HepG2 (cell line): Measurements from ENCODE around the gene TM4SF5. TPM values are rescaled to one million over a fixed set of nuclear protein-coding genes. Genes with fewer than 3 reads are reported as not detected.

Experiments
- ATAC-seq: fragments of 200-7000 bp; cut with Tn5 transposase; 3 replicates; pipeline ENCODE4 v1.9.1; 2020; ENCODE audit warnings: mild to moderate bottlenecking, moderate library complexity
- BruUV-seq: library from RNA; stranded (reverse); fragments of 400-500 nt; replicated peaks from 2 replicates; lab custom pipeline; 2021; lab: Mats Ljungman, UMichigan
- CTCF ChIA-PET: fragments of 300-600 bp; formaldehyde crosslinking; extraction: SDS; loops from one replicate; lab custom pipeline; 2021; ENCODE audit warnings: low total read pairs, inconsistent platforms, low intra/inter-chr PET ratio; lab: Yijun Ruan, JAX
- POLR2A ChIA-PET: fragments of 350-600 bp; sonication (Branson Sonifier 250); formaldehyde crosslinking; loops from one replicate; lab custom pipeline; 2020; ENCODE audit warnings: antibody characterized with exemption, inconsistent platforms; lab: Yijun Ruan, JAX
- DNase-seq: peaks from one replicate; pipeline ENCODE4 v3.0.0-alpha.2; 2015; ENCODE audit warnings: low spot score
- FAIRE-seq: peaks from 3 replicates; lab custom pipeline; 2011; peaks lifted over from hg19 to GRCh38; lab: Jason Lieb, UNC
- H2AFZ ChIP-seq: one replicate; pipeline ENCODE4 v1.6.1; 2011; ENCODE audit warnings: low read length, inconsistent platforms
- H3K27ac ChIP-seq: fragments of 300-600 bp; 3 replicates; pipeline ENCODE4 v1.8.0; 2011; ENCODE audit warnings: mixed run types, mild to moderate bottlenecking, mixed read lengths, low read length, inconsistent platforms; ENCODE audit not compliant: insufficient read depth; ENCODE audit errors: extremely low read length
- H3K27me3 ChIP-seq, 2 experiments: fragments of 200-600 bp in 1 of 2; 2 replicates in 1 of 2; 3 replicates in 1 of 2; pipeline versions ENCODE4 v1.6.0 to v1.8.0; 2011; ENCODE audit warnings: low read length in 2 of 2, mild to moderate bottlenecking in 2 of 2, moderate library complexity in 2 of 2, inconsistent platforms in 1 of 2; ENCODE audit not compliant: insufficient read depth in 2 of 2, control insufficient read depth in 1 of 2
- H3K36me3 ChIP-seq, 2 experiments: fragments of 200-600 bp in 1 of 2; replicated peaks in 1 of 2; 2 replicates in 1 of 2; 3 replicates in 1 of 2; pipeline versions ENCODE4 v1.5.1 to v1.8.0; 2011; ENCODE audit warnings: low read length in 2 of 2, inconsistent platforms in 1 of 2; ENCODE audit not compliant: insufficient read depth in 2 of 2, control insufficient read depth in 1 of 2
- H3K4me1 ChIP-seq: 2 replicates; pipeline ENCODE4 v1.5.1; 2012; ENCODE audit warnings: low read length, inconsistent platforms; ENCODE audit not compliant: insufficient read depth
- H3K4me2 ChIP-seq: 2 replicates; pipeline ENCODE4 v1.6.0; 2011; ENCODE audit warnings: low read depth, low read length, inconsistent platforms
- H3K4me3 ChIP-seq, 3 experiments: fragments of 200-600 bp in 1 of 3; sonication (generic), shearing (Covaris generic) in 1 of 3; replicated peaks in 1 of 3; 2 replicates each; pipeline ENCODE4 v1.5.1; 2011 to 2016; ENCODE audit warnings: low read length in 3 of 3, inconsistent platforms in 2 of 3, low read depth in 2 of 3, mild to moderate bottlenecking in 2 of 3, control low read depth in 1 of 3, mixed read lengths in 1 of 3; ENCODE audit not compliant: insufficient read depth in 1 of 3
- H3K79me2 ChIP-seq: one replicate; pipeline ENCODE4 v1.6.1; 2011; ENCODE audit warnings: low read length, inconsistent platforms; ENCODE audit not compliant: insufficient read depth
- H3K9ac ChIP-seq: 2 replicates; pipeline ENCODE4 v1.6.0; 2011; ENCODE audit warnings: mild to moderate bottlenecking, low read depth, low read length, inconsistent platforms; ENCODE audit not compliant: insufficient read depth
- H3K9me3 ChIP-seq: 2 replicates; pipeline ENCODE4 v1.5.1; 2012; ENCODE audit warnings: mild to moderate bottlenecking, low read length
- H4K20me1 ChIP-seq: 2 replicates; pipeline ENCODE4 v1.6.0; 2011; ENCODE audit warnings: inconsistent platforms, mild to moderate bottlenecking, low read length, moderate library complexity; ENCODE audit not compliant: insufficient read depth
- CREBL2 ChIP-seq: sonication (generic); formaldehyde crosslinking; IDR thresholded peaks from 2 replicates; pipeline ENCODE4 v1.8.1; 2023; ENCODE audit warnings: missing genetic modification reagents, mild to moderate bottlenecking, borderline replicate concordance
- DBP ChIP-seq: sonication (generic); formaldehyde crosslinking; IDR thresholded peaks from 2 replicates; pipeline ENCODE4 v1.4.0; 2020; ENCODE audit warnings: missing genetic modification reagents; ENCODE audit errors: not compliant biosample characterization
- DMAP1 ChIP-seq: IDR thresholded peaks from 2 replicates; pipeline ENCODE4 v1.6.1; 2016
- HMG20B ChIP-seq: conservative IDR thresholded peaks from 2 replicates; pipeline ENCODE4 v1.6.1; 2016; ENCODE audit warnings: missing genetic modification reagents, missing compliant biosample characterization
- MEIS2 ChIP-seq: sonication (generic); formaldehyde crosslinking; IDR thresholded peaks from 2 replicates; pipeline ENCODE4 v1.9.0; 2021; ENCODE audit warnings: mild to moderate bottlenecking, missing genetic modification reagents
- PTBP1 ChIP-seq: fragments of 200-400 bp; formaldehyde crosslinking; IDR thresholded peaks from 2 replicates; pipeline ENCODE4 v1.6.1; 2018; ENCODE audit warnings: low read length, low read depth; ENCODE audit not compliant: poor library complexity, severe bottlenecking
- TARDBP ChIP-seq: sonication (generic); formaldehyde crosslinking; IDR thresholded peaks from 2 replicates; pipeline ENCODE4 v1.8.0; 2022; ENCODE audit warnings: mild to moderate bottlenecking, missing genetic modification reagents
- ZC3H13 ChIP-seq: sonication (generic); formaldehyde crosslinking; IDR thresholded peaks from 2 replicates; pipeline ENCODE4 v1.8.1; 2023; ENCODE audit warnings: mild to moderate bottlenecking, missing genetic modification reagents, moderate library complexity
- ZFP37 ChIP-seq: sonication (generic); formaldehyde crosslinking; IDR thresholded peaks from 2 replicates; pipeline ENCODE4 v1.4.0; 2020; ENCODE audit warnings: missing genetic modification reagents, borderline replicate concordance
- ZNF230 ChIP-seq: sonication (generic); formaldehyde crosslinking; IDR thresholded peaks from 2 replicates; pipeline ENCODE4 v1.4.0; 2020; ENCODE audit warnings: mild to moderate bottlenecking, missing genetic modification reagents
- ZNF24 ChIP-seq: fragments of 450-650 bp; IDR thresholded peaks from 2 replicates; pipeline ENCODE4 v1.6.1; 2017; ENCODE audit warnings: antibody characterized with exemption, mild to moderate bottlenecking
- ZNF432 ChIP-seq: sonication (generic); formaldehyde crosslinking; IDR thresholded peaks from 2 replicates; pipeline ENCODE4 v1.5.0; 2020; ENCODE audit warnings: missing genetic modification reagents, mild to moderate bottlenecking, borderline replicate concordance
- ZNF616 ChIP-seq: sonication (generic); formaldehyde crosslinking; IDR thresholded peaks from 2 replicates; pipeline ENCODE4 v1.5.0; 2020; ENCODE audit warnings: low read depth, mild to moderate bottlenecking, missing genetic modification reagents
- ZNF737 ChIP-seq: sonication (generic); formaldehyde crosslinking; IDR thresholded peaks from 2 replicates; pipeline ENCODE4 v1.5.0; 2020; ENCODE audit warnings: missing genetic modification reagents, mild to moderate bottlenecking, borderline replicate concordance
- WGBS: methylation state at CpG from one replicate; pipeline ENCODE4 v1.1.6; 2017; ENCODE audit warnings: low lambda C conversion rate; 5-methylcytosine and 5-hydroxymethylcytosine counted together
- in situ Hi-C: cut with HindIII; loops from 2 replicates; pipeline ENCODE4 v1.10.0; 2017; ENCODE audit warnings: low pct_unique_long_range_greater_than_20kb; ENCODE audit not compliant: extremely low pct_ligation_motif_present
- intact Hi-C: fragments of 100-400 bp; cut with micrococcal nuclease; formaldehyde crosslinking; loops from one replicate; pipeline ENCODE4 v1.10.0; 2022; ENCODE audit not compliant: unreplicated experiment
- polyA plus RNA-seq, 8 experiments: library from polyadenylated mRNA; depleted of rRNA in 3 of 8; stranded (reverse) in 7 of 8; unstranded in 1 of 8; fragments of >200 nt; fragmentation: Illumina TruSeq in 4 of 8; extraction: Trizol in 4 of 8; gene quantifications; 2 replicates each; pipeline versions ENCODE4 v1.2.1 to v1.2.3, GENCODE V29; 2011 to 2016; ENCODE audit warnings: low read depth in 4 of 8, missing spikeins in 1 of 8, mixed read lengths in 1 of 8; ENCODE audit not compliant: insufficient read depth in 1 of 8
- total RNA-seq, 5 experiments: library from RNA; depleted of rRNA; stranded (reverse); fragments of >200 nt; fragmentation: Illumina TruSeq; extraction: Trizol; gene quantifications; 2 replicates each; pipeline ENCODE4 v1.2.3, GENCODE V29; 2016; ENCODE audit warnings: low read depth in 1 of 5

TM4SF5 gene
- total and polyA plus RNA-seq, 2 of the 13 experiments (the other 11 are each of a cell fraction or from before 2014, with no cell fraction given): 30.1 to 126 TPM

GRCh38 chr17:4795168-4795567, 23.5 kb downstream of the TM4SF5 start:
- no TSS peak for BruUV-seq
- ChIA-PET CTCF (no interaction called here), POLR2A (no interaction called here)
- no peak for DNase-seq
- peak overlapping the region; percentile 58 for H3K27ac ChIP-seq
- no peaks in the 10 kb centered on the region for H4K20me1 ChIP-seq
- peaks cover 26% of the 10 kb centered on the region for H3K4me1 ChIP-seq
- intact Hi-C loops: no loop called here
- no peaks in the 10 kb centered on the region; a peak in 1 of 5 replicates for H3K27me3 ChIP-seq
- FAIRE-seq: no peak
- no peak overlapping the region for H3K4me3 ChIP-seq
- H3K36me3 ChIP-seq: peaks cover 8 to 17% of the 10 kb centered on the region in 2 experiments
- no peak for TF ChIP-seq ZNF616 (CRISPR knock-in tag)
- no peak for TF ChIP-seq ZNF432 (CRISPR knock-in tag)
- no peak for TF ChIP-seq HMG20B (CRISPR knock-in tag)
- TF ChIP-seq ZFP37 (CRISPR knock-in tag): no peak
- TF ChIP-seq CREBL2 (CRISPR knock-in tag): no peak
- no peak for TF ChIP-seq DMAP1 (CRISPR knock-in tag)
- TF ChIP-seq PTBP1: no peak
- no peak for TF ChIP-seq ZNF24
- no peak for TF ChIP-seq ZC3H13 (CRISPR knock-in tag)
- TF ChIP-seq ZNF737 (CRISPR knock-in tag): no peak
- no peak for TF ChIP-seq DBP (CRISPR knock-in tag)
- TF ChIP-seq ZNF230 (CRISPR knock-in tag): no peak
- no peak for TF ChIP-seq MEIS2 (CRISPR knock-in tag)
- no peak for TF ChIP-seq TARDBP (CRISPR knock-in tag)
- TF ChIP-seq, all 625 proteins: peak for 0
- in situ Hi-C loops: no loop called here
- no peaks in the 10 kb centered on the region for H3K9me3 ChIP-seq
- peak overlapping the region; percentile 81; the same call in 1 of the 2 replicates for H3K4me2 ChIP-seq
- 95% methylated on average over 1 of the region's 1 CpG for WGBS
- no peak overlapping the region for H3K9ac ChIP-seq
- no peak for ATAC-seq
- peak overlapping the region; percentile 77 for H2AFZ ChIP-seq
- peaks cover 19% of the 10 kb centered on the region for H3K79me2 ChIP-seq
